ENCODE results near the gene FPR1. TPM values are rescaled to one million over a fixed set of nuclear protein-coding genes. Genes with fewer than 3 reads are reported as not detected.

FPR1 gene
- total RNA-seq, 3 donors from 2014 or later (not counting 1 experiment from before 2014, with no cell fraction given), result 3.4 to 20.2 (median 6.4) TPM

GRCh38 chr19:51722492-51722891, 29.2 kb downstream of the FPR1 start:
- H3K27ac ChIP-seq (ENCODE audit: low read length), result no peak overlapping the region
- DNase-seq, result no peak
- no peak overlapping the region for H3K4me3 Mint-ChIP-seq
- H3K27me3 ChIP-seq (ENCODE audit: control insufficient read depth, insufficient read depth, low read length), result peaks cover 9% of the 10 kb centered on the region
- H3K4me1 Mint-ChIP-seq, result peaks cover 0 to 10% of the 10 kb centered on the region in 2 donors
- H3K27ac Mint-ChIP-seq, result no peak overlapping the region
- H3K36me3 ChIP-seq (ENCODE audit: control insufficient read depth, insufficient read depth, low read length), result no peaks in the 10 kb centered on the region
- intact Hi-C loops (cut with micrococcal nuclease), result no loop called here
- H3K4me3 ChIP-seq (ENCODE audit: low read length), result no peak overlapping the region
- ATAC-seq, result no peak
- TF ChIP-seq, protein P1, sequence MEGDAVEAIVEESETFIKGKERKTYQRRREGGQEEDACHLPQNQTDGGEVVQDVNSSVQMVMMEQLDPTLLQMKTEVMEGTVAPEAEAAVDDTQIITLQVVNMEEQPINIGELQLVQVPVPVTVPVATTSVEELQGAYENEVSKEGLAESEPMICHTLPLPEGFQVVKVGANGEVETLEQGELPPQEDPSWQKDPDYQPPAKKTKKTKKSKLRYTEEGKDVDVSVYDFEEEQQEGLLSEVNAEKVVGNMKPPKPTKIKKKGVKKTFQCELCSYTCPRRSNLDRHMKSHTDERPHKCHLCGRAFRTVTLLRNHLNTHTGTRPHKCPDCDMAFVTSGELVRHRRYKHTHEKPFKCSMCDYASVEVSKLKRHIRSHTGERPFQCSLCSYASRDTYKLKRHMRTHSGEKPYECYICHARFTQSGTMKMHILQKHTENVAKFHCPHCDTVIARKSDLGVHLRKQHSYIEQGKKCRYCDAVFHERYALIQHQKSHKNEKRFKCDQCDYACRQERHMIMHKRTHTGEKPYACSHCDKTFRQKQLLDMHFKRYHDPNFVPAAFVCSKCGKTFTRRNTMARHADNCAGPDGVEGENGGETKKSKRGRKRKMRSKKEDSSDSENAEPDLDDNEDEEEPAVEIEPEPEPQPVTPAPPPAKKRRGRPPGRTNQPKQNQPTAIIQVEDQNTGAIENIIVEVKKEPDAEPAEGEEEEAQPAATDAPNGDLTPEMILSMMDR (IDR thresholded peaks at IDR 0.05), result no peak
- H3K9me3 ChIP-seq (ENCODE audit: control insufficient read depth, insufficient read depth, low read length), result no peaks in the 10 kb centered on the region
- 56% methylated on average over 2 of the region's 2 CpGs for WGBS (ENCODE audit: insufficient coverage)
- no peaks in the 10 kb centered on the region for H3K36me3 Mint-ChIP-seq
- no peaks in the 10 kb centered on the region for H3K4me1 ChIP-seq (ENCODE audit: control insufficient read depth, insufficient read depth, low read length)
- no peaks in the 10 kb centered on the region for H3K9me3 Mint-ChIP-seq
- peaks cover 46 to 48% of the 10 kb centered on the region in 2 donors for H3K27me3 Mint-ChIP-seq (ENCODE audit: low read depth in 2 of 2)

DNA sequence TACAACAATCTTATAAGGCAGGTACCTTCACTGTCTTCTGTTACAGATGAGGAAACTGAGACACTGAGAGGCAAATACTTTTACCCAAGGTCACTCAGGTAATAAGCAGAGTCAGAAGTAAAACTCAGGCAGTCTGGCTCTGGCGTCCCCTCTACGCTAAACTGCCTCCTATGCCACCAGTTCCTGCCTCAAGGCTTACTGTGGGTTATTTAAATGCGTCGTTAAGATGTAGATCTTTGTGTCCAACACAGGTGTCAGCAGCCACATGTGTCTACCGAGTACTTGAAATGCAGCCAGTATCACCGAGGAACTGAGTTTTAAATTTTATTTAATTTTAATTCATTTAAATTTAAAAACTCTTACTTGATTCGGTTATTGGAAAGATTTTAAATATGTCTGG, 29.8 kb downstream of the FPR1 start:
- ATAC-seq (no peak), DNase-seq (no peak)
- Histone ChIP-seq H3K27me3 (ENCODE audit: control insufficient read depth, insufficient read depth, low read length) (peaks cover 9% of the 10 kb centered on the region), H3K9me3 (ENCODE audit: control insufficient read depth, insufficient read depth, low read length) (no peaks in the 10 kb centered on the region), H3K4me3 (ENCODE audit: low read length) (no peak overlapping the region), H3K36me3 (ENCODE audit: control insufficient read depth, insufficient read depth, low read length) (no peaks in the 10 kb centered on the region), H3K27ac (ENCODE audit: low read length) (no peak overlapping the region), H3K4me1 (ENCODE audit: control insufficient read depth, insufficient read depth, low read length) (no peaks in the 10 kb centered on the region)
- no peak overlapping the region for H3K27ac Mint-ChIP-seq
- intact Hi-C loops (cut with micrococcal nuclease), result no loop called here
- TF ChIP-seq, protein P1 (IDR thresholded peaks at IDR 0.05), result no peak
- no peak overlapping the region for H3K4me3 Mint-ChIP-seq
- no peaks in the 10 kb centered on the region for H3K9me3 Mint-ChIP-seq
- no peaks in the 10 kb centered on the region for H3K36me3 Mint-ChIP-seq
- WGBS (ENCODE audit: insufficient coverage), result 91% methylated on average over 5 of the region's 7 CpGs
- H3K4me1 Mint-ChIP-seq, result peaks cover 0 to 10% of the 10 kb centered on the region in 2 donors
- peaks cover 43 to 48% of the 10 kb centered on the region in 2 donors for H3K27me3 Mint-ChIP-seq (ENCODE audit: low read depth in 2 of 2)

DNA sequence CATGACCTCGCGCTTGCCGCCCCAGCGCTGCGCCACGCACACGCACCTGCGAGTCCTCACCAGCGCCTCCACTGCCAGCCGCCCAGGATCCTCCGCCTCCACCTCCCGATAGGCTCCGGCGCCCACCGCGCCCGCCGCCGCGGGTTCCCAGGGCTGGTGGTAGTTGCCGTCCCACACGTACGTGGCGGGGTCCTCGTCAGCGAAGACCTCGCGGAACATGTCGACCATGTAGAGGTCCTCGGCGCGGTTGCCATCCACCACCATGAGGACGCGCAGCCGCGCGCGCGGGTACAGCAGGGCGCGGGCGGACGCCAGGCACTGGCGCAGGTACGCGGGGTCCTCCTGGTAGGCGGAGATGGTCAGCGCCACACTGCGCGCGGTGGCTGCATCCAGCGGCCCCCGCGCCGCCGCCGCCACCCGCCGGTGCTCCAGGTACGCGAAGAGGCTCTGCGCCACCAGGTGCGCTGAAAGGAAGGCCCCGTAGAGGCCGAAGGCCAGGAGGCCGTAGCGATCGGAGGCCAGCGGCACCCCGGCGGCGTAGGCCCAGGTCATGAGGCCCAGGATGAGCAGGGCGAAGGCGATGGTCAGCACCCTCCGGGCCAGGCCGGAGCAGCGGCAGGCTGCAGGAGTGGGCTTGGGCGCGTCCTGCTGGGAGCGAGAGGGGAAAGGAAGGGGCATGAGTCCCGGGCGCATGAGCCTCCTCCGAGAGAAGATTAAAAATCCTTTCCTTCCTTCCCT, 32.3 kb downstream of the FPR1 start:
- peaks cover 33 to 42% of the 10 kb centered on the region in 2 donors for H3K27me3 Mint-ChIP-seq (ENCODE audit: low read depth in 2 of 2)
- Histone ChIP-seq H3K4me3 (ENCODE audit: low read length) (no peak overlapping the region), H3K27ac (ENCODE audit: low read length) (no peak overlapping the region), H3K36me3 (ENCODE audit: control insufficient read depth, insufficient read depth, low read length) (no peaks in the 10 kb centered on the region), H3K27me3 (ENCODE audit: control insufficient read depth, insufficient read depth, low read length) (peaks cover 9% of the 10 kb centered on the region), H3K4me1 (ENCODE audit: control insufficient read depth, insufficient read depth, low read length) (no peaks in the 10 kb centered on the region), H3K9me3 (ENCODE audit: control insufficient read depth, insufficient read depth, low read length) (no peaks in the 10 kb centered on the region)
- H3K4me1 Mint-ChIP-seq, result peaks cover 0 to 10% of the 10 kb centered on the region in 2 donors
- 10% methylated on average over 83 of the region's 83 CpGs for WGBS (ENCODE audit: insufficient coverage)
- DNase-seq, result no peak
- H3K36me3 Mint-ChIP-seq, result no peaks in the 10 kb centered on the region
- ATAC-seq, result no peak
- H3K27ac Mint-ChIP-seq, result no peak overlapping the region
- H3K9me3 Mint-ChIP-seq, result peaks cover 0 to 6% of the 10 kb centered on the region in 2 donors
- H3K4me3 Mint-ChIP-seq, result no peak overlapping the region
- intact Hi-C loops (cut with micrococcal nuclease), result no loop called here
- TF ChIP-seq, protein P1 (IDR thresholded peaks at IDR 0.05), result no peak

- ATAC-seq (no peak), DNase-seq (no peak)
- Histone ChIP-seq H3K27me3 (ENCODE audit: control insufficient read depth, insufficient read depth, low read length) (peaks cover 9% of the 10 kb centered on the region), H3K4me3 (ENCODE audit: low read length) (no peak overlapping the region), H3K4me1 (ENCODE audit: control insufficient read depth, insufficient read depth, low read length) (no peaks in the 10 kb centered on the region), H3K9me3 (ENCODE audit: control insufficient read depth, insufficient read depth, low read length) (no peaks in the 10 kb centered on the region), H3K36me3 (ENCODE audit: control insufficient read depth, insufficient read depth, low read length) (no peaks in the 10 kb centered on the region), H3K27ac (ENCODE audit: low read length) (no peak overlapping the region)
- Mint-ChIP-seq H3K27ac (no peak overlapping the region), H3K4me3 (no peak overlapping the region), H3K4me1 (peaks cover 0 to 10% of the 10 kb centered on the region in 2 donors), H3K36me3 (no peaks in the 10 kb centered on the region), H3K9me3 (peaks cover 0 to 6% of the 10 kb centered on the region in 2 donors), H3K27me3 (ENCODE audit: low read depth in 2 of 2) (peaks cover 17 to 35% of the 10 kb centered on the region in 2 donors)
- intact Hi-C loops (cut with micrococcal nuclease), result no loop called here
- WGBS (ENCODE audit: insufficient coverage), result 90% methylated on average over 11 of the region's 11 CpGs
- TF ChIP-seq, protein P1 (IDR thresholded peaks at IDR 0.05), result no peak
Observed at GRCh38 chr19:51716925-51717324, 34.8 kb downstream of the FPR1 start.

Measured in natural killer cell (primary cell).